Stimulated activated CD4-positive, alpha-beta T cell treated with anti-CD3 and anti-CD28 coated beads, Interleukin-12 subunit alpha, Interleukin-12 subunit beta, amount 100 ng/mL, for 24 hours (primary cell): ENCODE results near the gene TPSD1.
"Not testable (repeated sequence)": the region's sequence is repeated elsewhere in the genome, so short reads cannot be mapped to it uniquely, and the experiment has no call there.

Source experiments
- DNase-seq, 2 experiments: peaks; one replicate each; pipeline ENCODE4 v3.0.0-alpha.2; 2020; ENCODE audit warnings: low read depth in 2 of 2

TPSD1 gene

DNA sequence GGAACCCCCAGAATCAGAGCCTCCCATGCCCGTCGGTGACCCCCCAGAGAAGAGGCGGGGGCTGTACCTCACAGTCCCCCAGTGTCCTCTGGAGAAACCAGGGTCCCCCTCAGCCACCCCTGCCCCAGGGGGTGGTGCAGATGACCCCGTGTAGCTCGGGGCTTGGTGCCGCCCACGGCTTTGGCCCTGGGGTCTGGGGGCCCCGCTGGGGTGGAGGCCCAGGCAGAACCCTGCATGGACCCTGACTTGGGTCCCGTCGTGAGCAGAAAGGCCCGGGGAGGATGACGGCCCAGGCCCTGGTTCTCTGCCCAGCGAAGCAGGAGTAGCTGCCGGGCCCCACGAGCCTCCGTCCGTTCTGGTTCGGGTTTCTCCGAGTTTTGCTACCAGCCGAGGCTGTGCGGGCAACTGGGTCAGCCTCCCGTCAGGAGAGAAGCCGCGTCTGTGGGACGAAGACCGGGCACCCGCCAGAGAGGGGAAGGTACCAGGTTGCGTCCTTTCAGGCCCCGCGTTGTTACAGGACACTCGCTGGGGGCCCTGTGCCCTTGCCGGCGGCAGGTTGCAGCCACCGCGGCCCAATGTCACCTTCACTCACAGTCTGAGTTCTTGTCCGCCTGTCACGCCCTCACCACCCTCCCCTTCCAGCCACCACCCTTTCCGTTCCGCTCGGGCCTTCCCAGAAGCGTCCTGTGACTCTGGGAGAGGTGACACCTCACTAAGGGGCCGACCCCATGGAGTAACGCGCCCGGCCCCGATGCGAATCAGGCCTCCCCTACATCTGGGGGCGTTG, 34.8 kb upstream of the TPSD1 start:
- no peak for DNase-seq

DNA sequence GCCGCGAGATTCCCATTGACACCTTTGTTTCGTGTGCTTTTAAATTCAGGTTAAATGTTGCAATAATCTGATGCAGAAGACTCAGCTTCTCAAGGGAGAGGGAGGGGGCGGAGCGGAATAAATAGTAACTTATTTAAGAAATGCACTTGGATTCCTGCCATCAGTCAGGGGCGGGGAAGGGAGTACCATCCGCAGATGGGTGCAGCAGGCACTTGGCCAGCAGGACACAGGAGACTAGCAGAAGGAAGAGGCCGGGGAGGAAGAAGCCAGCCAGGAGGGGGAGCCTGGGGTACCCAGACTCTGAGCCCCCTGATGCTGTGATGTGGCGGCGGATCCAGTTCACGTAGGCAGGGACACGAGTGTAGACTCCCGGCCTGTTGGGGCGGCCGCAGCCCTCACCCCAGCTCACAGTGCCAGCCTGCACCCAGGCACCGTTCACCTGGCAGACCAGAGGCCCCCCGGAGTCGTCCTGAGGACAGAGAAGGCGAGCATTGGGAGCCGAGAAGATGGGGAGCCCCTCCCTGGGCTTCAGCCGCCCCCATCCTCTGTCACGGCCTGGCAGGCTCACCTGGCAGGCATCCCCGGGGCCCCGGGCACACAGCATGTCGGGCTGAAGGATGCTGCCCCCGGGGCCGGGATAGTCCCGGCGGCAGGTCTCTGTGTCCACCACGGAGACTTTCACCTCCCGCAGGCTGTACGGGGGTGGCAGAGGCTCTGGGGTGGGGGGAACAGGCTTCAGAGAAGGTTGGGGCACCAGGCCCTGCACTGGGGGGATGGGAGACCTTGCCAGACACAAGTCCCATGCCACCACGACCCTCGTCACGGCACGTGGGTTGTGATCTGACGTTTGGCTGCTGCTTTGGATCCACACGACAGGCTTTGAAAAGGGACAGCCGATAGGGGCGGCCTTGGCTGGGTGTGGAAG, 34.0 kb upstream of the TPSD1 start:
- DNase-seq: no peak

DNA sequence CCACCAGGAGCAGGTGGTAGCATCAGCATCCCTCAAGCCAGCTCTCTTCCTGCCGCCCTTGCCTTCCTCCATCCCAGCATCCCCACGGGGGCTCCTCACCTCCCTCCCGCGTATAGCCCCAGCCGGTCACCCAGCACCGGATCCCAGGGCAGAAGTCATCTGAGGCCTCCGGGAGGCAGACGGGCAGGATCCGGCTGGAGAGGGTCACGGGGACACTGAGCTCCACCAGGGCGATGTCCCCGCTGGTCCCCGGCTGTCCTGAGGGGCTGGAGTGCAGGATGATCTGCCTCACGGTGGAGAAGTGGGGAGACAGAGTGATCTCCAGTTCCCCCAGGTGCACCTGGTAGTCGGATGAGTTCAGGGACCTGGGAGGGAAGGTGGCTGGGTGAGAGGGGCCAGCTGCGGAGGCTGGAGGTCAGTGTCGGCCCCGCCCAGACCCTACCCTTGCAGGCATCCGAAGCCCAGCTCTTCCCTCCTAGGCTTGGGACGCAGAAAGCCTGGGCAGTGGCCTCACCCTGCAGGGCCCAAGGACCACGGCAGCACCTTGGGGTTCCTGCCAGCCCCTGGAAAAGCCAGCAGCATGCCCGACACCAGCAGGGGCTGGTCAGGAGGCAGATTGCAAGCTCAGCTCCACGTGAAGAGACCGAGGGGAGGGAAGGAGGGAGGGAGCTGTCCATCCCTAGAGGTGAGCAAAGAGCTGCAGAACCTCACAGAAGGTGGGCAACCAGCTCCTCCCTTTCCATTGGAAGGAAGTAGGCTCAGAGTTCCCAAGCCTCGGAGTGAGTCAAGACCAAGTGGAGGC, 33.1 kb upstream of the TPSD1 start:
- DNase-seq: no peak

DNA sequence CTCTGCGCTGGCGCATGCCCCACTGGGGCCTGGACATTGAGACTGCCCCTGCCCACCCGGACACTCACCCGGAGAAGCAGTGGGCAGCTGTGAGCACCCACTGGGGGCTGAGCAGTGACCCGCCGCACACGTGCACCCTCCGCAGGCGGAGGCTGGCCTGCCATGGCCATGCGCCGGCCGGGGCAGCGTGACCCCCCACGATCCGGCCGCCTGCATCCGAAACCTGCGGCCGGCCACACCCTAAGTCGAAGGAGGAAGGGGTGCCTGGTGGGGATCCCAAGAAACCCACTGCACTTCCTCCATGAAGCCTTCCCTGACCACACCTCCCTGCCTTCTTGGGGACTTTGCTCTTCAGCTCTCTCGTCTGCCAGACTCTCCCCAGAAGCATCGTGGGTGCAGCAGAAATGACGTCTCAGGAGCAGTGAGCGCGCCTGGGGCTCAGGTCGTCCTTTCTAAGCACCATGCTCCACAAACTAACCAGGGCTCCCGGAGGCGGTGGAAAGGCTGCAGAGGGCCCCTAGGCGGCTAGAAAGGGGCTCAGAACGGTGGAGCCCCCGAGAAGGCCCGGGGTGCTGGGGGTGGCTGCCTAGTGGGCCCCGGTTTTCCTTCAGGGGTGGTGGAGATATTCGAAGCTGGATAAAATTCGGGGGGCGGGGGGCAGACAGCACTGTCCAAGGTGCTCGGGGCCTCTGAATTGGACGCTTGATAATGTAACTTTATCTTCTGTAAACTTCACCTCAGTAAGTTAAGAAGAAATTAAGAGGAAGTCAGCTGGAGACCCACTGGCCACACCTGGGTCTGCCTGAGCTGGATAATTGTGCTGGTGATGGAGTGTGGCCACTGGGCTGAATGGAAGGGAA, 32.3 kb upstream of the TPSD1 start:
- no peak for DNase-seq

DNA sequence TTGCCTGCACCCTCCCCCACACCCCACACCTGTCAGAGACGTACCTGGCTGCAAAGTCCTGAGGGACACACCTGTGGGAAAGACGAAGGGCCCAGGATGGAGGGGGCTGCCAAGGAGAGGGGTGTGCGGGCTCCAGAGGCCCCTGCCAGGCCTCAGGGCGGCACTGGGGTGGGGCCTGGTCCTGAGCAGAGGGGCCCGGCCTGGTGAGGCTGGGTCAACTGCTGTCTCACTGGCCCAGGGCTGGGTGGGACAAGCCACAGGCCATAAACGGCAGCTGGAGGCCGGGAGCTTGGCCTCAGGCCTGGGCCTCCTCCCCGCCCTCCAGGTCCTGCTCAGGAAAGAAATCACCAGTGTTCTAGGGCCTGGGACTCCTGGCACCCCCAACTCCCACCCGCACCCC, 31.3 kb upstream of the TPSD1 start:
- no peak for DNase-seq

DNA sequence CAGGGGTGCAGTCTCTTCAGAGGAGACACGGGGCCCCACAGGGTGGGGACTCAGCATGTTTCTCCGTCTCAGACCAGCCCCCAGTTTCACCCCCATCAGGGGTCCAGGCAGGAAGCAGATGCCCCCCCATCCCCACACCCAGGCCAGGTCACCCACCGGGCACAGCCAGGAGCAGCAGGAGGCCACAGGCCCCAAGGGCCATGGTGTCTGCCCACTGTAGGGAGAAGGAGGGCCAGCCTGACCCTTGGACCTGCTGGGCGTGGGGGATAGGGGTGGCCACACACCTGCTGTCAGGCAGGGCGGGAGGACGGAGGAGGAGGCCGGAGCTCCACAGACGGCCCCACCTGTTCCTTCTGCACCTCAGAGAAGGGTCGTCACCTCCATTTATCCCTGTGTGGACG, 30.8 kb upstream of the TPSD1 start, which contains the start of gene TPSG1:
Gene TPSG1 (minus strand): TSS at position 218 of the 401 bp plus-strand sequence. CDS start 16 bp downstream, at position 202.
- DNase-seq: no peak

DNA sequence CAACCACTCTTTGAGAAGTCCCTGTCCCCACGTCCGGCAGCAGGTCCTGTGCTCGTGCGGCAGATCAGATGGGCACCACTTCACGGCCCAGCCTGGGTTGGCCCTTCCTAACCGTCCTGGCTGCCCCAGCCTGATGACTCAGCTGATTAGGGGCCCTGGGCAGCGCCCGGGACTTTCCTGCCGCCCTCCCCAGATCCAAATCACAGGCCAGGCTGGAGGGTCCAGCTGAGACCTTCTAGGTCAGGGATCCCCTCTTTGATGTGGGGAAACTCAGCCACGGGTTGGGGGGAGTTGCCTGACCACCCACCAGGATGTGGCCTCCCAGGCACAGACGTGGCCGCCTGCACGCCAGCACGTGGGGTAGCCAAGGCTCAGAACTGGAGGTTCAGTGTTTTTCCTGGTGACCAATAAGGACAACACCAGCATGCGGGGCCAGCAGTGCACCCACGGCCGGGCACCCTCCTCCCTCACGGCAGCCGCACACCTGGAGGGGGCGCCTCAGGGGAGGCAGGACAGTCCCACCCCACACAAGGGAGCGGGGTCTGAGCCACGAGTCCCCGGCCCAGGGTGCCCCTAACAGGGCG, 30.0 kb upstream of the TPSD1 start:
- DNase-seq: not testable (repeated sequence)

DNA sequence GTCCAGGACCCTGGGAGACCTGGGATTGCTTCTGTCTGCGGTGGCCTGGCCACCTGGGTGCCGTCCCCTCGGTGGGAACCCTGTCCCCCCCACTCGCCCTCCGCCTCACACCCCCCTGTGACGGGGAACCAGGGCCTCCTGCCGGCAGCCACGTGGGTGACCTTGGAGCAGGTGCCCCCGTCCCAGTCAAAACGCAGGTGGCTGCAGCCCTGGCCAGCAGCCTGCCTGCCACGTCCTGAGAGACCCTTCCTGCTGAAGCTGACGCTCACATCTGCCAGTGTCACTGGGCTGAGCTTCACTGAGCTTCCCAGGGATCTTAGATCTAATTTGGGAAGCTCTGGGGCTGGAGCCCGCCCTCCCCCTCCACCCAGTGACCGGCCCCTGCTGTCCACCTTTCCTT, 29.2 kb upstream of the TPSD1 start:
- DNase-seq: not testable (repeated sequence)

DNA sequence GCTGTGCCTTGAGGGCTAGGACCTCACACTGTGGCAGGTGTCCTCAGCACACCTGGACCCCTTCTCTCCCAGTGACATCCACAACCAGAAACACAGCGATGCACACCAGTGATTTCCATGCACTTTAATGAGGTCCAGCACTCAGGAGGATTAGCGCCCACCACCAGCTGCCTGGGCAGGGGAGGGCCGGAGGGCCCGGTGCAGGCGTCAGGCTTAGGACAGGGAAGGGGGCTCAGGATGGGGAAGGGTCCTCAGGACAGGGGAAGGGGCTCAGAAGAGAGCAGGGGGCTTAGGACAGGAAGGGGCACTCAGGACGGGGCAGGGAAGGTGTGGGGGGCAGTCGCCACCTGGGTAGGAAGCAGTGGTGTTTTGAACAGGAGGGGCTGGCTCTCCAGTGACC, 27.6 kb upstream of the TPSD1 start:
- not testable (repeated sequence) for DNase-seq

DNA sequence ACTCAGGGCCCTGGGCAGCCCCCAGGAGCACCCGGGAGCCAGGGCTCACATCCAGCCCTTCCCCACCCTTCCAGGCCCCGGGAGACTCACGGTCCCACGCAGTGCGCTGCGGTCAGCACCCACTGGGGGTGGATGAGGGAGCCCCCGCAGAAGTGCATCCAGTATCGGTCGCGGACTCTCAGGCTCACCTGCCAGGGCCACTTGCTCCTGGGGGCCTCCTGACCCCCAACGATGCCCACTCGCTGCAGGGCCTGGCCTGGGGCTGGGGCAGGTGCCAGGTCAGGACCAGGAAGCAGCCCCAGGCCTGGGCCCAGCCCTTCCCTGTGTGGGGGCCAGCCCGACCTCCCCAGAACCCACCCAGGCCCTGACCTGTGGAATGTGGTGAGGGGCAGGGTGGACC, 26.4 kb upstream of the TPSD1 start:
- not testable (repeated sequence) for DNase-seq

DNA sequence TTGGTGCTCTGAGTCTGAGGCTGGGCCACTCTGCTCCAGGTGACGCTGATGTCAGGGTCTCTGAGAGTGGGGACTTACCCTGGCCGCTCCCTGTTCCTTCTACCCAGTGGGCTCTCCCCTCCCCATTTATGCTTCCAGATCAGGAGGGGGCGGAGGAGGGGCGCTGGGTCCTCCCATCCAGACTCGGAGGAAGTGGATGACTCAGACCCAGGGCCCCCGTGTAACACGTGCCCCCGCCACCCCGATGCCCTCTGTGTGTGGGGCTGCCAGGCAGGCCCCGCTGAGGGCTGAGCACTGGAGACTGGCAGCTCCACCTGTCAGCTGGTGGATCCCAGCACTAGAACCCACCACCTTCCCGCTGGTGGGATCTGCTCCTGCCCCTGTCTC, 25.8 kb upstream of the TPSD1 start, which contains the start of gene TPSB2:
Gene TPSB2 (minus strand): TSS at position 101 of the 387 bp plus-strand sequence. CDS start 233 bp downstream, outside the sequence.
- DNase-seq: not testable (repeated sequence)

DNA sequence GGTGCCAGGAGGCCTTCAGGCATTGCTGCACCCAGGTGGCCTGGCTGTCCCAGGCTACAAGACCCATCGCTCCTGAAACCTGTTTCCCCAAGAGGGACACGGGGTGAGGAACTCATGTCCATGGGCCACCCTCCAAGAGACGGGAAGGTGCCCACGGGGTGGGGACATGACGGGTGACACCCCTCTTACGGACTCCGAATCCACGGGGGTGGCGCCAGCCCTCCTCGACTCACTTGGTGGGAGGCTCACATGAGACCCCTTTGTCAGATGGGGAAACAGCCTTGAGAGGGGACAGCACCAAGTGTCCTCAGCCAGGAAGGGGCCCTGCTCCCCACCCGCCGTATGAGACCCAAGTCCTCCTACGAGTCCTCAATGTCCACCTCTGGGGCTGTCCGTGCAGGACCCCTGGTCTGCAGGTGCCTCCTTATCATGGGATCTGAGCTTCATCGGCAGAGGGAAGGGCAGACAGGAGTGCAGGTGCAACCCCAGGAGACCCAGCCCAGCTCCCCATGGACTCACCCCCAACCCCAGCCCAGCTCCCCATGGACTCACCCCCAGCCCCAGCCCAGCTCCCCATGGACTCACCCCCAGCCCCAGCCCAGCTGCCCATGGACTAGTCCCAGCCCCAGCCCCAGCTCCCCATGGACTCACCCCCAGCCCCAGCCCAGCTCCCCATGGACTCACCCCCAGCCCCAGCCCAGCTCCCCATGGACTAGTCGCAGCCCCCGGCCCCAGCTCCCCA, 25.2 kb upstream of the TPSD1 start:
- not testable (repeated sequence) for DNase-seq

DNA sequence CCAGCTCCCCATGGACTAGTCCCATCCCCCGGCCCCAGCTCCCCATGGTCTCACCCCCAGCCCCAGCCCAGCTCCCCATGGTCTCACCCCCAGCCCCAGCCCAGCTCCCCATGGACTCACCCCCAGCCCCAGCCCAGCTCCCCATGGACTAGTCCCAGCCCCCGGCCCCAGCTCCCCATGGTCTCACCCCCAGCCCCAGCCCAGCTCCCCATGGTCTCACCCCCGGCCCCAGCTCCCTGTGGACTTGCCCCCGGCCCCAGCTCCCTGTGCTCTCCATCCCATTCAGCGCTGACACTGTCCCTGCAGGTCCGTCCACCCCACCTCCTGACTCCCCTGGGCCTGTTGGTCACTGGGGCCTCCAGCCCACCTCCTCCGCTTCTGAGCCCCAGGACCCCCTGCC, 24.6 kb upstream of the TPSD1 start:
- not testable (repeated sequence) for DNase-seq

DNA sequence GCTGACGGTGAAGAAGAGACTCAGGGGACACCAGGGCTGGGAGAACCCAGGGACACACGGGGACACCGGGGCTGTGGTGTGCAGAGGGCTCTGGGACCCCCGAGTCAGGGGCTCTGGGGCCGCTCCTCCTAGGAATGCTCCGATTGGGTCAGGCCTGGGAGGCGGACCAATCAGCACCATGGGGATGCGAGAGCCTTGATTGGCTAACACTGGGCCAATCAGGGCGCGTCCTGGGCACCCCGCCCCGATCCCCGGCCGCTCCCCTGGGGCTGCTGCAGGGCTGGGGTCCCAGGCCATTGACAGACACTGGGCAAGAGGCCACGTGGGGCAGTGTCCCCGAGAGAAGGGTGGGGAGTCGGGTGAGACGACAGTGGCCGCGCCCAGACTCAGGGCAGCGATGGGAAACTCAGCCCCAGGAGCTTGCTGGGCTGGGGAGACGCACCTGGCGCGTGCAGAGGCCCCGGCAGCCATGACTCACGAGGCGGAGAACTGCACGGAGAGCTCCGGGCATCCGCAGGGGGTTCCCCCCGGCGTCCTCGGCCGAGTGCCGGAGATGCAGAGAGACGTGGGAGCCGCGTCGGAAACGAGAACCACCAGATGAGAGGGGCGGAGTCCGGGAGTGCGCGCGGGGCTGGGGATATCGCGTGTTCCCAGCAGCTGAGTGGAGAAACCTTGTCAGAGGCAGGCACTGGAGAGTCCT, 23.7 kb upstream of the TPSD1 start:
- not testable (repeated sequence) for DNase-seq

DNA sequence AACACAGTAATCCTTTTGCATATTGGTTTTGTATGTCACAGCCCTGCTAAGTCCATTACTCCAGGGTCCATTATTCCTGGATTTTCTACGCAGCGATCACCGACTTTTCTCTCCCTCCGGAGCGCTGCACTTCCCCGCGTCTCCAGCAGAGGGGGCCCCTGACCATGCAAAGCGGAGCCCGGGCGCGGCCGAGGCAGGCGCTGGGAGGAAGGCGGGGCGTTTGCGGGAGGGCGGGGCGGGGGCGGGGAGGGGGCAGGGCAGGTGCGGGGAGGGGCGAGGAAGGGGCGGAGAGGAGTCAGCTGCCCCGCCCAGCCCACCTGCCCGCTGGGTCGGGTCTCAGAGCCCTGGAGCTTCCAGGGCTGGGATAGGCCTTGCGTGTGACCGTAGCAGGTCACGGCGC, 19.2 kb upstream of the TPSD1 start:
- DNase-seq: not testable (repeated sequence)

DNA sequence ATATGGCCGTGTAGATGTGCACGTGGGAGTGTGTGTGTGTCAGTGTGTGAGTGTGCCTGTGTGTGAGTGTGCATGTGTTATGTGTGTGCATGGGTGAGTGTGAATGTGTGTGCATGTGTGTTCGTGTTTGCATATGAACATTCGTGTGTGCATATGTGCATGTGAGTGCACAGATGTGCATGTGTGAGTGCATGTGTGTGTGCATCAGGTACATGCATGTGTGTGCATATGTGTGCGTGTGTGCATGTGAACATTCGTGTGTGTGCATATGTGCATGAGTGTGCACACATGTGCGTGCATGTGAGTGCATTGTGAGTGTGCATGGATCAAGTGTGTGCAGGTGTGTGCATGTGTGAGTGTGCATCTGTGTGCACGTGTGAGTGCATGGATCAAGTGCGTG, 17.9 kb upstream of the TPSD1 start:
- DNase-seq: no peak

DNA sequence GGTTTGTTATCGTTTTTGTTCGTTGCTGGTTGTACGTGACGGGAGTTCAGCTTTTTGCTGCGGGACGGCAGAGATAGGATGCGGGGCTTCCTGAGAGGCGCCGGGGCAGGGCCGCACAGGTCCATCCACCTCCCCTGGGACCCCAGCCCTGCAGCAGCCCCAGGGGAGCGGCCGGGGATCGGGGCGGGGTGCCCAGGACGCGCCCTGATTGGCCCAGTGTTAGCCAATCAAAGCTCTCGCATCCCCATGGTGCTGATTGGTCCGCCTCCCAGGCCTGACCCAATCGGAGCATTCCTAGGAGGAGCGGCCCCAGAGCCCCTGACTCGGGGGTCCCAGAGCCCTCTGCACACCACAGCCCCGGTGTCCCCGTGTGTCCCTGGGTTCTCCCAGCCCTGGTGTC, 17.0 kb upstream of the TPSD1 start:
- DNase-seq: not testable (repeated sequence)

DNA sequence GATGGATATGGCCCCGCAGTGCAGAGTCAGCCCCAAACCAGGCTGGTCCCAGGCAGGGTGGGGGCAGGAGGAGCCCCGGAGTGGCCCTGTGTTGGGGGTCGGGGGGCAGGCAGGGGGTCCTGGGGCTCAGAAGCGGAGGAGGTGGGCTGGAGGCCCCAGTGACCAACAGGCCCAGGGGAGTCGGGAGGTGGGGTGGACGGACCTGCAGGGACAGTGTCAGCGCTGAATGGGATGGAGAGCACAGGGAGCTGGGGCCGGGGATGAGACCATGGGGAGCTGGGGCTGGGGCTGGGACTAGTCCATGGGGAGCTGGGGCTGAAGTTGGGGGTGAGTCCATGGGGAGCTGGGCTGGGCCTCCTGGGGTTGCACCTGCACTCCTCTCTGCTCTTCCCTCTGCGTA, 16.3 kb upstream of the TPSD1 start:
- DNase-seq: not testable (repeated sequence)

DNA sequence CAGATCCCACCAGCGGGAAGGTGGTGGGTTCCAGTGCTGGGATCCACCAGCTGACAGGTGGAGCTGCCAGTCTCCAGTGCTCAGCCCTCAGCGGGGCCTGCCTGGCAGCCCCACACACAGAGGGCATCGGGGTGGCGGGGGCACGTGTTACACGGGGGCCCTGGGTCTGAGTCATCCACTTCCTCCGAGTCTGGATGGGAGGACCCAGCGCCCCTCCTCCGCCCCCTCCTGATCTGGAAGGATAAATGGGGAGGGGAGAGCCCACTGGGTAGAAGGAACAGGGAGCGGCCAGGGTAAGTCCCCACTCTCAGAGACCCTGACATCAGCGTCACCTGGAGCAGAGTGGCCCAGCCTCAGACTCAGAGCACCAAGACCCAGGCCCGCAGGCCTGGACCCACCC, 15.4 kb upstream of the TPSD1 start, which contains the start of gene TPSAB1:
Gene TPSAB1 (plus strand): TSS at position 270 of the 400 bp plus-strand sequence. CDS start 234 bp downstream, outside the sequence.
- DNase-seq: not testable (repeated sequence)
